GM19395 (cell line): ENCODE results near the gene ST14.
"Not testable (repeated sequence)": the region's sequence is repeated elsewhere in the genome, so short reads cannot be mapped to it uniquely, and the experiment has no call there.

ENCODE experiments used
- ATAC-seq: cut with Tn5 transposase; IDR thresholded peaks from one replicate; pipeline ENCODE4 v1.9.1; 2021; ENCODE audit warnings: mild to moderate bottlenecking, moderate library complexity; ENCODE audit not compliant: unreplicated experiment

ST14 gene

GRCh38 chr11:130183878-130184610 lies 24.5 kb downstream of the ST14 start:
- ATAC-seq, result no peak

- no peak for ATAC-seq
These were observed 27.5 kb downstream of the ST14 start for GRCh38 chr11:130187096-130187495.

GRCh38 chr11:130188047-130188446 lies 28.5 kb downstream of the ST14 start:
- no peak for ATAC-seq

- no peak for ATAC-seq
These were observed 29.2 kb downstream of the ST14 start for GRCh38 chr11:130188585-130189347.

GRCh38 chr11:130189492-130190210 lies 30.1 kb downstream of the ST14 start:
- no peak for ATAC-seq

GRCh38 chr11:130190371-130190881 lies 30.8 kb downstream of the ST14 start:
- ATAC-seq, result no peak

- no peak for ATAC-seq
These were observed 32.3 kb downstream of the ST14 start for GRCh38 chr11:130191896-130192295.

GRCh38 chr11:130192845-130193267 lies 33.3 kb downstream of the ST14 start:
- no peak for ATAC-seq

GRCh38 chr11:130193551-130193950 lies 34.0 kb downstream of the ST14 start:
- ATAC-seq, result not testable (repeated sequence)

- ATAC-seq, result no peak
These were observed 34.9 kb downstream of the ST14 start for GRCh38 chr11:130194241-130195023.

GRCh38 chr11:130197386-130198035 lies 37.9 kb downstream of the ST14 start:
- no peak for ATAC-seq

GRCh38 chr11:130198292-130198691 lies 38.7 kb downstream of the ST14 start:
- no peak for ATAC-seq

GRCh38 chr11:130198964-130199363 lies 39.4 kb downstream of the ST14 start:
- no peak for ATAC-seq

- no peak for ATAC-seq
These were observed 40.2 kb downstream of the ST14 start for GRCh38 chr11:130199792-130200191.

- no peak for ATAC-seq
These were observed 41.4 kb downstream of the ST14 start for GRCh38 chr11:130201026-130201425.

GRCh38 chr11:130202009-130202817 lies 42.6 kb downstream of the ST14 start:
- no peak for ATAC-seq

- ATAC-seq, result no peak
These were observed 43.5 kb downstream of the ST14 start for GRCh38 chr11:130202818-130203689.
